Fibroblast of lung (primary cell): ENCODE measurements around the gene TASP1. TPM values are rescaled to one million over a fixed set of nuclear protein-coding genes. Genes with fewer than 3 reads are reported as not detected.

ENCODE experiments used
- DNase-seq, 2 donors: peaks; one replicate each; pipeline versions ENCODE4 v3.0.0 to v3.0.0-alpha.2; 2010; ENCODE audit warnings: low read depth in 2 of 2
- H2AFZ ChIP-seq: 2 replicates; pipeline ENCODE4 v1.5.1; 2012; ENCODE audit warnings: low read length, control low read depth, inconsistent platforms
- H3K27ac ChIP-seq: 2 replicates; pipeline ENCODE4 v1.5.1; 2011; ENCODE audit warnings: low read length, control low read depth; ENCODE audit not compliant: insufficient read depth
- H3K27me3 ChIP-seq: 2 replicates; pipeline ENCODE4 v1.5.1; 2011; ENCODE audit warnings: mild to moderate bottlenecking, low read length; ENCODE audit not compliant: control insufficient read depth, insufficient read depth
- H3K36me3 ChIP-seq: 2 replicates; pipeline ENCODE4 v1.5.1; 2011; ENCODE audit warnings: low read length; ENCODE audit not compliant: control insufficient read depth, insufficient read depth
- H3K4me1 ChIP-seq: 2 replicates; pipeline ENCODE4 v1.5.1; 2011; ENCODE audit warnings: low read length; ENCODE audit not compliant: control insufficient read depth, insufficient read depth; ENCODE audit errors: extremely low read depth
- H3K4me2 ChIP-seq: 2 replicates; pipeline ENCODE4 v1.5.1; 2011; ENCODE audit warnings: low read length, control low read depth; ENCODE audit not compliant: insufficient read depth; ENCODE audit errors: extremely low read depth
- H3K4me3 ChIP-seq, 4 experiments: fragments of 200-600 bp in 1 of 4; sonication (generic) in 1 of 4; replicated peaks in 1 of 4; 2 replicates each; pipeline ENCODE4 v1.5.1; 2011 to 2016; ENCODE audit warnings: low read length in 4 of 4, low read depth in 3 of 4, mild to moderate bottlenecking in 3 of 4, control low read depth in 2 of 4, inconsistent platforms in 1 of 4, mixed read lengths in 1 of 4; ENCODE audit not compliant: insufficient read depth in 1 of 4; ENCODE audit errors: control extremely low read depth in 1 of 4
- H3K79me2 ChIP-seq: 2 replicates; pipeline ENCODE4 v1.5.1; 2012; ENCODE audit warnings: mild to moderate bottlenecking, low read length, inconsistent platforms; ENCODE audit not compliant: control insufficient read depth, insufficient read depth
- H3K9ac ChIP-seq: 2 replicates; pipeline ENCODE4 v1.5.1; 2011; ENCODE audit warnings: mild to moderate bottlenecking, low read length, control low read depth; ENCODE audit not compliant: insufficient read depth
- H3K9me3 ChIP-seq: 2 replicates; pipeline ENCODE4 v1.5.1; 2012; ENCODE audit warnings: low read depth, low read length; ENCODE audit not compliant: control insufficient read depth, insufficient read depth
- H4K20me1 ChIP-seq: 2 replicates; pipeline ENCODE4 v1.5.1; 2011; ENCODE audit warnings: low read length; ENCODE audit not compliant: control insufficient read depth, insufficient read depth; ENCODE audit errors: extremely low read depth
- EZH2 ChIP-seq: IDR thresholded peaks from 2 replicates; pipeline ENCODE4 v1.5.1; 2012; ENCODE audit warnings: low read length, control low read depth, mild to moderate bottlenecking; ENCODE audit errors: missing control alignments
- polyA plus RNA-seq, 2 donors: library from polyadenylated mRNA; depleted of rRNA in 1 of 2; stranded (reverse) in 1 of 2; unstranded in 1 of 2; fragments of >200 nt; gene quantifications; 2 replicates each; pipeline ENCODE4 v1.2.1, GENCODE V29; 2011 to 2012; ENCODE audit warnings: missing spikeins in 1 of 2
- total RNA-seq: library from RNA; depleted of rRNA; stranded (reverse); fragments of >200 nt; gene quantifications from 2 replicates; pipeline ENCODE4 v1.2.1, GENCODE V29; 2014
- TF ChIP-seq, protein P1 (sequence below), 2 donors: IDR thresholded peaks in 1 of 2; conservative IDR thresholded peaks in 1 of 2; 1 replicate in 1 of 2; 2 replicates in 1 of 2; pipeline ENCODE4 v1.5.1; 2011 to 2012; ENCODE audit warnings: low read length in 2 of 2, control low read depth in 1 of 2, inconsistent platforms in 1 of 2, low read depth in 1 of 2, mild to moderate bottlenecking in 1 of 2

TASP1 gene
- total and polyA plus RNA-seq, 2 donors (not counting 1 experiment from before 2014, with no cell fraction given): 6.3 to 13.6 TPM

- H4K20me1 ChIP-seq: no peaks in the 10 kb centered on the region
- H3K27me3 ChIP-seq: no peaks in the 10 kb centered on the region
- TF ChIP-seq, protein P1, sequence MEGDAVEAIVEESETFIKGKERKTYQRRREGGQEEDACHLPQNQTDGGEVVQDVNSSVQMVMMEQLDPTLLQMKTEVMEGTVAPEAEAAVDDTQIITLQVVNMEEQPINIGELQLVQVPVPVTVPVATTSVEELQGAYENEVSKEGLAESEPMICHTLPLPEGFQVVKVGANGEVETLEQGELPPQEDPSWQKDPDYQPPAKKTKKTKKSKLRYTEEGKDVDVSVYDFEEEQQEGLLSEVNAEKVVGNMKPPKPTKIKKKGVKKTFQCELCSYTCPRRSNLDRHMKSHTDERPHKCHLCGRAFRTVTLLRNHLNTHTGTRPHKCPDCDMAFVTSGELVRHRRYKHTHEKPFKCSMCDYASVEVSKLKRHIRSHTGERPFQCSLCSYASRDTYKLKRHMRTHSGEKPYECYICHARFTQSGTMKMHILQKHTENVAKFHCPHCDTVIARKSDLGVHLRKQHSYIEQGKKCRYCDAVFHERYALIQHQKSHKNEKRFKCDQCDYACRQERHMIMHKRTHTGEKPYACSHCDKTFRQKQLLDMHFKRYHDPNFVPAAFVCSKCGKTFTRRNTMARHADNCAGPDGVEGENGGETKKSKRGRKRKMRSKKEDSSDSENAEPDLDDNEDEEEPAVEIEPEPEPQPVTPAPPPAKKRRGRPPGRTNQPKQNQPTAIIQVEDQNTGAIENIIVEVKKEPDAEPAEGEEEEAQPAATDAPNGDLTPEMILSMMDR (conservative IDR thresholded peaks at IDR 0.05 in 1 of 2, IDR thresholded peaks at IDR 0.05 in 1 of 2; ENCODE audit: low read depth in 1 of 2, low read length in 2 of 2): no peak
- no peak for TF ChIP-seq EZH2
These were observed 160.4 kb downstream of the TASP1 start for GRCh38 chr20:13478366-13478765.

DNA sequence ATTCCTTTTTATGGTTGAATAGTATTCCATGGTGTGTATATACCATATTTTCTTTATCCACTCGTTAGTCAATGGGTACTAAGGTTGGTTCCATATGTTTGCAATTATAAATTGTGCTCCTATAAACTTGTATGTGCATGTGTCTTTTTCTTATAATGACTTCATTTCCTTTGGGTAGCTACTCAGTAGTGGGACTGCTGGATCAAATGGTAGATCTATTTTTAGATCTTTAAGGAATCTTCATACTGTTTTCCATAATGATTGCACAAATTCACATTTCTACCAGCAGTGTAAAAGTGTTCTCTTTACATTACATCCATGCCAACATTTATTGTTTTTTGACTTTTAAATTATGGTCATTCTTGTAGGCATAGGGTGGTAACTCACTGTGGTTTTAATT is 164.3 kb downstream of the TASP1 start:
- no peak for TF ChIP-seq EZH2
- TF ChIP-seq, protein P1 (conservative IDR thresholded peaks at IDR 0.05 in 1 of 2, IDR thresholded peaks at IDR 0.05 in 1 of 2; ENCODE audit: low read depth in 1 of 2, low read length in 2 of 2): no peak
- Histone ChIP-seq H3K4me2 (no peak overlapping the region), H2AFZ (no peak overlapping the region), H3K27me3 (no peaks in the 10 kb centered on the region), H3K4me3 (no peak overlapping the region), H3K27ac (no peak overlapping the region), H3K9me3 (no peaks in the 10 kb centered on the region), H3K36me3 (no peaks in the 10 kb centered on the region), H3K4me1 (no peaks in the 10 kb centered on the region), H3K9ac (no peak overlapping the region), H4K20me1 (no peaks in the 10 kb centered on the region), H3K79me2 (no peaks in the 10 kb centered on the region)
- DNase-seq: no peak

More at GRCh38 chr20:13478366-13478765, 160.4 kb downstream of the TASP1 start:
- Histone ChIP-seq H3K4me1 (no peaks in the 10 kb centered on the region), H3K4me2 (no peak overlapping the region), H3K9ac (no peak overlapping the region), H3K36me3 (no peaks in the 10 kb centered on the region), H3K79me2 (no peaks in the 10 kb centered on the region), H3K4me3 (no peak overlapping the region), H3K27ac (no peak overlapping the region), H2AFZ (no peak overlapping the region), H3K9me3 (no peaks in the 10 kb centered on the region)
- no peak for DNase-seq

- Histone ChIP-seq H3K4me1 (no peaks in the 10 kb centered on the region), H3K36me3 (no peaks in the 10 kb centered on the region), H3K27me3 (no peaks in the 10 kb centered on the region), H3K79me2 (no peaks in the 10 kb centered on the region), H3K4me3 (no peak overlapping the region), H3K4me2 (no peak overlapping the region), H3K9ac (no peak overlapping the region), H3K27ac (no peak overlapping the region), H3K9me3 (no peaks in the 10 kb centered on the region), H2AFZ (no peak overlapping the region), H4K20me1 (no peaks in the 10 kb centered on the region)
- DNase-seq: no peak
- TF ChIP-seq, protein P1 (conservative IDR thresholded peaks at IDR 0.05 in 1 of 2, IDR thresholded peaks at IDR 0.05 in 1 of 2; ENCODE audit: low read depth in 1 of 2, low read length in 2 of 2): no peak
- TF ChIP-seq EZH2: no peak
These were observed 169.5 kb downstream of the TASP1 start for GRCh38 chr20:13469262-13469661.
